ENCODE results near the gene GAB1.

DNA sequence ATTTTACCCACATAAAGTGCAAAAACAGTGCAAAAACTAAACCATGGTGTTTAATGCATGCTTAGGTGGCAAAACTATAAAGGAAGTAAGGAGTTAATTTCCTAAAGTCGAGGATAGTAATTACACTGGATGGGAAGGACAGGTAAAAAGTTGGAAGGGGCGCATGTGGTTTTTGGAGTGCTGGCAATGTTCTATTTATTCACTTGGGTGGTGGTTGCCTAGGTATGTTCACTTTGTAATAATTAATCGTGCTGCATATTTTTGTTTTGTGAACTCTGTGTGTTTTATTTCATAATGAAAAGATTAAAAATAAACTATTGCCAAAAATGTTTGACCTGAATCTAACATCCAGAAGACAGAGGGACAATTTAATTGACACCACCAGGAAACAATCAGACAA lies 144.7 kb downstream of the GAB1 start:
- TF ChIP-seq, protein P1, sequence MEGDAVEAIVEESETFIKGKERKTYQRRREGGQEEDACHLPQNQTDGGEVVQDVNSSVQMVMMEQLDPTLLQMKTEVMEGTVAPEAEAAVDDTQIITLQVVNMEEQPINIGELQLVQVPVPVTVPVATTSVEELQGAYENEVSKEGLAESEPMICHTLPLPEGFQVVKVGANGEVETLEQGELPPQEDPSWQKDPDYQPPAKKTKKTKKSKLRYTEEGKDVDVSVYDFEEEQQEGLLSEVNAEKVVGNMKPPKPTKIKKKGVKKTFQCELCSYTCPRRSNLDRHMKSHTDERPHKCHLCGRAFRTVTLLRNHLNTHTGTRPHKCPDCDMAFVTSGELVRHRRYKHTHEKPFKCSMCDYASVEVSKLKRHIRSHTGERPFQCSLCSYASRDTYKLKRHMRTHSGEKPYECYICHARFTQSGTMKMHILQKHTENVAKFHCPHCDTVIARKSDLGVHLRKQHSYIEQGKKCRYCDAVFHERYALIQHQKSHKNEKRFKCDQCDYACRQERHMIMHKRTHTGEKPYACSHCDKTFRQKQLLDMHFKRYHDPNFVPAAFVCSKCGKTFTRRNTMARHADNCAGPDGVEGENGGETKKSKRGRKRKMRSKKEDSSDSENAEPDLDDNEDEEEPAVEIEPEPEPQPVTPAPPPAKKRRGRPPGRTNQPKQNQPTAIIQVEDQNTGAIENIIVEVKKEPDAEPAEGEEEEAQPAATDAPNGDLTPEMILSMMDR (IDR thresholded peaks at IDR 0.05; ENCODE audit: insufficient read depth, low read length, poor library complexity, severe bottlenecking), result no peak
- TF ChIP-seq EZH2phosphoT487 (conservative IDR thresholded peaks at IDR 0.05; ENCODE audit: low read length), result no peak

All from SU-DHL-6 (cell line).